Activated CD4-positive, CD25-positive, alpha-beta regulatory T cell (primary cell): Measurements from ENCODE around the gene DHX16.

ENCODE experiments used
- DNase-seq, 4 experiments: peaks; one replicate each; lab custom pipeline; 2025; lab: John Stamatoyannopoulos, UW

The DHX16 gene

GRCh38 chr6:30626484-30627366, 46.1 kb downstream of the DHX16 start, which contains the start of gene ATAT1:
Gene ATAT1 (plus strand): TSS chr6:30626874.
- DNase-seq, result peak; percentile 72 to 82 (median 75)

DNA sequence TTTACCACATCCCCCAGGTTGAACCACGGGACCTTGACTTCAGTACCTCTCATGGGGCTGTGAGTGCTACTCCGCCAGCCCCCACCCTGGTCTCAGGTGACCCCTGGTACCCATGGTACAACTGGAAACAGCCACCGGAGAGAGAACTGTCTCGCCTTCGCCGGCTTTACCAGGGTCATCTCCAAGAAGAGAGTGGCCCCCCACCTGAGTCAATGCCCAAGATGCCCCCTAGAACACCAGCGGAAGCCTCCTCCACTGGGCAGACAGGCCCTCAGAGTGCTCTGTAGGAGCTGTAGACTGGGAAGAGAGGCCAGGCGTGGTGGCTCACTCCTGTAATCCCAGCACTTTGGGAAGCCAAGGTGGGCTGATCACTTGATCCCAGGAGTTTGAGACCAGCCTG, 47.3 kb downstream of the DHX16 start:
- DNase-seq, result no peak

DNA sequence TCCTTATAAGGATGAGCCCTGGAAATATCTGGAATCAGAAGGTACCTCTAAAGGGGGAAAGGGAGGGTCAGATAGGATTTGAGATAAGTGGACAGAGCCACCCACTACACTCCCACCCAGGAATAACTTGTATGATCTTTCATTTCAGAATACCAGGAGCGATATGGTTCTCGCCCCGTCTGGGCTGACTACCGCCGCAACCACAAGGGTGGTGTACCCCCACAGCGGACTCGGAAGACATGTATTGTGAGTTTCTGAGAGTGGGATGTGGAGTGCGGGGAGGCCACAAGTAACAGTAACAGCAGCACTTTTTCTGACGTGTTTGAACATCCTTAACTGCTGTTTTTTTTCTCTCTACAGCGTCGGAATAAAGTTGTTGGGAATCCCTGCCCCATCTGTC, 53.2 kb downstream of the DHX16 start:
- no peak for DNase-seq

GRCh38 chr6:30618270-30618797, 54.5 kb downstream of the DHX16 start:
- no peak for DNase-seq

- peak; percentile 90 to 95 (median 92) for DNase-seq
These were observed 55.1 kb downstream of the DHX16 start, which contains the start of gene MRPS18B for GRCh38 chr6:30617565-30618269. Gene MRPS18B (plus strand): TSS chr6:30617840. CDS start chr6:30617866, 26 bp downstream.

- peak; percentile 94 to 97 (median 96) for DNase-seq
These were observed 55.8 kb downstream of the DHX16 start, which contains the start of gene PPP1R10 for GRCh38 chr6:30616811-30617564. Gene PPP1R10 (minus strand): TSS chr6:30617243. CDS start chr6:30609944, 7,299 bp downstream.

GRCh38 chr6:30615958-30616810, 56.6 kb downstream of the DHX16 start:
- DNase-seq, result peak in 1 of 4 experiments; percentile 10

DNA sequence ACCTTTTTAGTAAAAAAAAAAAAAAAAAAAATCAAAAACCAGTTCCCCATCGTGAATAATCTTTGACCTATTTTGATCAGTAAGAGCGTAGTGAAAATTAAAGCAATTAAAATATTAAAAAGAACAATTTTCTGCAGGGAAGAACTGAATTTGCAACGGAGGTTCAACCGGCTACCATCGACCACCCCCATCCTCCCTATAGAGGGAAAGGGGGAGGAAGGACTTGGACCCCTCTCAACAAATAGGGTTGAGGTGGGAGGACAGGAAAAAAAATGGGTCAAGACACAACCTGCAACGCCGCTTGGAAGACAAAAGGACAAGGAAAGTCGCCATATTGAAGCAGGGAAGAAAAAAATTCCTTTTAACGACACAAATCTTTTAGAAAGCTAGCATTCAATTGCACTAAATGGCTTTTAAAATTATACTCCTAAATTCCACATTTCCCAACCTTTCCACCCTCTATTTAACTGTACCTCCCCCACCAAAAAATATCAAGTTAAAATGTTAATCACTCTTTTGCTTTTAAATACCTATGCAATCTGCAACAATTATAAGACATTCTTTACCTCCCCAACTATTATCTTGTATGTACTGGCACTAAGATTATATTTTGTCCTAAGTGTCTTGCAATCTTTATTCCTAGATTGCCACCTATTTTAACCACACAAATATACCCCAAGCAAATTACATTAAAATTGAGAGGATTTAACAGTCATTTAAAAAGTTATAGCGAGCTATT, 57.4 kb downstream of the DHX16 start:
- DNase-seq, result no peak

GRCh38 chr6:30614843-30615218, 58.0 kb downstream of the DHX16 start:
- DNase-seq, result peak; percentile 46 to 71 (median 62)

- no peak for DNase-seq
These were observed 58.6 kb downstream of the DHX16 start for GRCh38 chr6:30614044-30614842.

DNA sequence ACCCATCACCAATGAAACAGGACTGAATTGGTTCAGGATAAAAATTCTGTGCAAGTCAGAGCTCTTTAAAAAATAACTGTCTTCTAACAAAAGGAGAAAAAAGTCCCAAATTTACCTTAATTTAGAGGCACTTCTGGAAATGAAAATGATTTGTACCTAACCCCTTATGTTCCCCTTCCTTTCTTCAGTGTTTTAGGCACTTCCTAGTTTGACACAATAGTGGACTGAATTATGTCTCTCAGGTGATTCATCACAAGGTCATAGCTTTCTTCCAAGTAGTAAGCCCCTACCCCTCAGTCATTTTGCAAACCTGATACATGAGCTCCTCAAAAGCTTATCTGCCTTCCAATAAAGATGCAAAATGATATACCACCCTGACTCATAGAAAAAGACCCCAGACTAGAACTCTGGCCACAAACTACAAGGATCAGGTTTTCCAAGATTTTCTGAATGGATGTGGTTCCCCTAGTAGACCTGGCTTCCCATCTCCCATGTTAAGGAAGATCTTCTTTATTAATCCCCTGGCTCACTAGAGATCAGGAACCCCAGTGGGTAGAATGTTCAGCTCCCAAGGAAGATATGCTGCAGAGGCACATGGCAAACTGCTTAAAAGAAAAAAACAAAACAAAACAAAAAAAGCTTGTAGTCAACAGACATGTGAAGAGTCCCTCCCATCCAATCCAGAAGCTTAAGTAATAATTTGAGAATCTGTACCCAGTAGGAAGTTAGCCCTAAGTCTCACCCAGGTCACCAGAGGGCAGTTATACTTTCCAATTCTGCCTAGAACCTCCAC, 59.4 kb downstream of the DHX16 start:
- no peak for DNase-seq

- no peak for DNase-seq
These were observed 60.0 kb downstream of the DHX16 start for GRCh38 chr6:30612687-30613248.

DNA sequence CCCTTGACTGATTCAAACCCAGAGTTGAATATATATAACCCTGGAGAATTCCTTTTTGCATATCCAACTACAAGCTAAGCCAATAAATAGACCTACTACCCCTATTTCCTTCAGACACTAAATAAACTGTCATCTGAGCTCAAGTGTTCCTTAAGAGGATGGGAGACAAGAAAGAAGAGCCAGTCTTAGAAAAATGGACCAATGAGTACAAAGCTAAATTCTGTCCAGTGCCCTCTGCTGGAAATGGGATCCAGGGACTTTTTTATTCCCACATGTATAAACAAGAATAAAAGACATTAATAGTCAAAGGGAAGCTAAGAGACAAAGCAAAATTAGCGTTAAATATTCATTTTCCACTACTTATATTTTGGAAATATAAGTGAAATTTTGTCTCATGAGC, 60.6 kb downstream of the DHX16 start:
- DNase-seq, result no peak

DNA sequence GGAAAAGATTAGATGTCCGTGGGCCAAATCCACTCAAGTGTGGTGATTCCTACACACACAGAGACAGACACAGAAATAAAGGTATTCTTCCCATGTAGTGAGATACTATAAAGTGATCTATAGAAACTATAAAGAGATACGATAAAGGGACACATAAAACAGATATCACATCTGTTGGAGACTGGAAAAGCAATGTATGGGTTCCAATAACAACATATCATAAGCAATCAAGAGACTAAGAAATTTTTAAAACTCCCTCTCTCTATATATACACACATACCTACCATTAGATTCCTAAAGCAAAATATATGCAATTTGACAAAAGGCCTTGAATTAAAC, 61.0 kb downstream of the DHX16 start:
- DNase-seq, result no peak

GRCh38 chr6:30611150-30611855, 61.5 kb downstream of the DHX16 start:
- no peak for DNase-seq

- no peak for DNase-seq
These were observed 62.7 kb downstream of the DHX16 start for GRCh38 chr6:30610065-30610464.

GRCh38 chr6:30603961-30604360, 68.8 kb downstream of the DHX16 start:
- DNase-seq, result no peak
